GM10248 (cell line): ENCODE results near the gene PLA2G2A.

Experiments used
- CTCF ChIA-PET: fragments of 300-600 bp; sonication (Branson Sonifier 250); formaldehyde crosslinking; extraction: SDS; loops from one replicate; lab custom pipeline; 2021; ENCODE audit warnings: antibody characterized with exemption; lab: Yijun Ruan, JAX
- POLR2A ChIA-PET: fragments of 350-650 bp; sonication (Branson Sonifier 250); formaldehyde crosslinking; extraction: SDS; loops from one replicate; lab custom pipeline; 2020; ENCODE audit warnings: antibody characterized with exemption; lab: Yijun Ruan, JAX
- DNase-seq: peaks from one replicate; pipeline ENCODE4 v3.0.0; 2012; ENCODE audit errors: extremely low spot score
- TF ChIP-seq, protein P1 (sequence below): IDR thresholded peaks from 2 replicates; pipeline ENCODE4 v1.5.1; 2012; ENCODE audit warnings: mild to moderate bottlenecking, low read depth; ENCODE audit errors: extremely low read depth, missing control alignments, control extremely low read depth

PLA2G2A gene

DNA sequence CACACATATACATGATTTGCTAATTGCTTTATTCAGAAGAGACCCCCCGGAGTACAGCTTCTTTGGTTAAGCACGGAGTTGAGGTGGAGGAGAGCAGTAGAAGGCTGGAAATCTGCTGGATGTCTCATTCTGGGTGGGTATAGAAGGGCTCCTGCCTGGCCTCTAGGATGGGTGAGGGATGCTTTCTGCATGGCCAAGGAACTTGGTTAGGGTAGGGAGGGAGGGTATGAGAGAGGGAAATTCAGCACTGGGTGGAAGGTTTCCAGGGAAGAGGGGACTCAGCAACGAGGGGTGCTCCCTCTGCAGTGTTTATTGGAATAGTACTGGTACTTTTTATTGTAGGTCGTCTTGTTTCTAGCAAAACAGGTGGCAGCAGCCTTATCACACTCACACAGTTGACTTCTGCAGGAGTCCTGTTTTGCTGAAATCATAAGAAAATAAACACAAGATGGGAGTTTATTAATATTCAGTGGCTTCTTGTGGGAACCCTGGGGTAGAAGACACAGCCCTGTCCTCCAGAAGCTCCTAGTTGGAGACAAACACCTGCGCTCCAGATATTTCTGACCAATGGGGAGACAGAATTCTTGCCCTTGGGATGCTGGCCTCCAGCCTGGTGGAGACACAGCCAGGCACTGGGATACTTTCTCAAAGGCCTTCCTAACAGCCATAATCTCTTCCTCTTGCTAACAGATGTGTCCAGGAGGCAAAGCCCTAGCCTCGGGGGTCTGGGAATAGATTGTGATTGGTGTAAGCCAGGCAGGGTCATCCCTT, 3.8 kb downstream of the PLA2G2A start:
- TF ChIP-seq, protein P1, sequence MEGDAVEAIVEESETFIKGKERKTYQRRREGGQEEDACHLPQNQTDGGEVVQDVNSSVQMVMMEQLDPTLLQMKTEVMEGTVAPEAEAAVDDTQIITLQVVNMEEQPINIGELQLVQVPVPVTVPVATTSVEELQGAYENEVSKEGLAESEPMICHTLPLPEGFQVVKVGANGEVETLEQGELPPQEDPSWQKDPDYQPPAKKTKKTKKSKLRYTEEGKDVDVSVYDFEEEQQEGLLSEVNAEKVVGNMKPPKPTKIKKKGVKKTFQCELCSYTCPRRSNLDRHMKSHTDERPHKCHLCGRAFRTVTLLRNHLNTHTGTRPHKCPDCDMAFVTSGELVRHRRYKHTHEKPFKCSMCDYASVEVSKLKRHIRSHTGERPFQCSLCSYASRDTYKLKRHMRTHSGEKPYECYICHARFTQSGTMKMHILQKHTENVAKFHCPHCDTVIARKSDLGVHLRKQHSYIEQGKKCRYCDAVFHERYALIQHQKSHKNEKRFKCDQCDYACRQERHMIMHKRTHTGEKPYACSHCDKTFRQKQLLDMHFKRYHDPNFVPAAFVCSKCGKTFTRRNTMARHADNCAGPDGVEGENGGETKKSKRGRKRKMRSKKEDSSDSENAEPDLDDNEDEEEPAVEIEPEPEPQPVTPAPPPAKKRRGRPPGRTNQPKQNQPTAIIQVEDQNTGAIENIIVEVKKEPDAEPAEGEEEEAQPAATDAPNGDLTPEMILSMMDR, result no peak
- ChIA-PET POLR2A (no interaction called here), CTCF (interaction anchor here (1.0 to 2.6 kb wide), 9 partner anchors 13 to 227 kb away, joined by 3 to 15 read pairs (median 5); no protein-coding TSS in a partner anchor)
- DNase-seq, result no peak

DNA sequence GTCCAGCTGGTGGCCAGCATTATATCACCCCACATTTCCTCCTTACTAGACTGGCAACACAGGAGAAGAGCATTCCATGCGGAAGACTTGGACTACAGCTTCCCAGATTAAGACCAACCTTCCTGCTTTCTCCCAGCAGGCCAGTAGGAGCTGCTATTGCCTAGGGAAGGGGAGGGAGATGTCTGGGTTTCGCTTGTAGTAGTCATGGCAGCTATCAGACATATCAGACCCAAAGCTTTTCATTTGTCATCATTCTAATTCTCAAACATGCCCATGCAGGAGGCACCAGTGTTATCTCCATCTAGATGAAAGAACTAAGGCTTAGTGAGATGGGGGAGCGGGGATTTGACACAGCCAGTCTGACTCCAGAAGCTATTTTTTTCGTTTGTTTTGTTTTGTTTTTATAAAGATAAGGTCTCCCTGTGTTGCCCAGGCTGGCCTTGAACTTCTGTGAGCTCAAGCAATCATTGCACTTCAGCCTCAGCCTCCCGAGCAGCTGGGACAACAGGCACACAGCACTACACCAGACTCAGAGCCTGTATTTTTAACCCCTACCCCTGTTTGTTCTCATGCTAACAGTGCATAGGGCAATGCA, 4.5 kb downstream of the PLA2G2A start:
- peak; percentile 37 for DNase-seq
- POLR2A ChIA-PET, result no interaction called here
- TF ChIP-seq, protein P1, result peak; percentile 71
- CTCF ChIA-PET, result interaction anchor here (1.0 to 2.6 kb wide), 8 partner anchors 14 to 227 kb away, joined by 3 to 15 read pairs (median 6); no protein-coding TSS in a partner anchor

DNA sequence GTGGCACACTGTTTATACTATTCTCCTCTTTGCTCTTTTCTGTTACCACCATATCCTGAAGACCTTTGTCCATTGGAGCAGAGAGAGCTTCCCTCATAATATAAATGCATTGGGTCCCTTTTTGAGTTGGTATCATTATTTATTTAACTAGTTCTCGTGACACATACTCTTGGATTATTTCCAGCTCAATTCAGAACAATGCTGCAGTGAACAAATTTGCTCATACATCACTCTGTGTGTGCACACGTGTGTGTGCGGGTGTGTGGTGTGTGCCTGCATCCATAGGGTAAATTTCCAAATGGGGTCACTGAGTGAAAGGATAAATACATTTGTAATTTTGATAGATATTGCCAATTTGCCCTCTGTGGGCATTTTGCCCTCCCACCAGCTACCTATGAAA, 5.8 kb downstream of the PLA2G2A start:
- ChIA-PET POLR2A (no interaction called here), CTCF (interaction anchor here (1.0 to 2.6 kb wide), 2 partner anchors 178 to 180 kb away, joined by 4 to 6 read pairs; no protein-coding TSS in a partner anchor)
- DNase-seq, result no peak
- TF ChIP-seq, protein P1, result no peak

DNA sequence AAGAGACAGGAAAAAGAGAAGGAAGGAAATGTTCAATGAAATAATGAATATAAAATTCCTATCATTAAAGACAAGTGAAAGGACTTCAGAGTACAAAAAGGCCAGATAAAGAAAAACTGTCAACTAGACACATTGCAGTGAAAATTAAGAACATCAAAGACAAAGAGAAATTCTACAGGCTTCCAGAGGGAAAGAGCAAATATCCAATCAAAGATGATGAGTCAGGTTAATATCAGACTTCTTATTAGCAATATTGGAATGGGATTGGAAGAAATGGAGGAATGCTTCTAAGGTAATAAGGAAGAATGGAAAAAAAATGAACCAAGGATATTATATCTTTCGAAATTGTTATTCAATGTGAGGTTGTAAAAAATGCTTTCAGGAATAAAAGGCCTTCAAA, 7.8 kb downstream of the PLA2G2A start:
- CTCF ChIA-PET, result no interaction called here
- POLR2A ChIA-PET, result no interaction called here
- TF ChIP-seq, protein P1, result no peak
- DNase-seq, result no peak

DNA sequence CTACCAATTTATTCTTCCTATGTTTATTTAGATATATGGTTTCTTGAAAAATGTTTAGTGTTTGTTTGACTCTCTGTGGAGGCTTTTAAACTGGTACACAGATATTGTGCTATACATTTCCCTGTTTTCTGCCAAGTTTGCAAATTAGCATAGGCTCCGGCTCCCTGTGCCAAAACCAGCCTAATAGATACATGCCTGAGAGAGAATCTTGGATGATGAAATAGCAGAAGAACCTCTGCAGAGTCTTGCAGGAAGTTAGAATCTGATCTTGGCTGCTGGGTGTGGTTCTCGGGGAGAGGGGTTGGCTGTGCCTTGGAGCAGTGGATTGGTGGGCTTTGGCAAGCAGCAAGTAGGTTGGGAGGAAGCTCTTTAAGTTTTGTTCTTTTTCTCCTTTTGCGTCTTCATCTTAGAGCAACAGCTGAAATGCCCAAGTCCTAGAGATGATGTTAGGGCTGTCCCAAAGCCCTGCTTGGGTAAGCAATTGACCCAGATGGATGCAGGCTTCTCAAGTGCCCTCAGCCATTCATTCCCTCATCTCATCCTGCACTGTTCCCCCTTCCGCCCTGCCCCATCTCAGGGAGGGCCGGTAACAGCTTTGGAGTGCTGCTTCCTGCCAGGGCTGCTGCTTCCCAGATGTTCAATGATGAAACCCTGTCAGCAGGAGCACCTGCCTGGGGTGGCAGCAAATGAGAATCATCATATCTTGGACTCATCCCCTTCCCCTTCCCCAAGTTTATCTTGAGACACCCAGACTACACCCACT, 9.3 kb downstream of the PLA2G2A start:
- ChIA-PET POLR2A (no interaction called here), CTCF (no interaction called here)
- TF ChIP-seq, protein P1, result no peak
- no peak for DNase-seq

DNA sequence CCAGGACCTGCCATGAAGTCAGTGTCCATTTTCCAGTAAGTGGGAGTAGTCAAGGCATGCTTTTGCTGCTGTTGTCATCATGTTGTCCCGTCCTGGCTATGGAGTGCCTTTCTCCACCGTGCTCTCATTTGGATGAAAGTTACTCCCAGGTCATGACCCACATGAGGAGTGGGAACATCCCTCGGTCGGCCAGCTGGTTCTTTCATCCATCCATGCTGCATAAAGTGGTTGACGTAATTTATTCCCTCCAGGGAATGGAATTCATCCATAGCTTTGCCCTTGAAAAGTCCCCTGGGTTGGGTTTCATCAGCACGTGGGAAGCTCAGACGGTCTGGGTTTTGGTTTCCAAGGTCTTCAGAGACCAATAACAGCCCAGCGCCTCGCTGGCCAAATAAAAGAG, 11.6 kb downstream of the PLA2G2A start:
- CTCF ChIA-PET, result no interaction called here
- TF ChIP-seq, protein P1, result no peak
- POLR2A ChIA-PET, result no interaction called here
- no peak for DNase-seq
